Left lung (tissue), 10 donors: ENCODE data around the gene FGF6. TPM values are rescaled to one million over a fixed set of nuclear protein-coding genes. Genes with fewer than 3 reads are reported as not detected.
"Not testable (repeated sequence)": the region's sequence is repeated elsewhere in the genome, so short reads cannot be mapped to it uniquely, and the experiment has no call there.

Experiments
- ATAC-seq: fragments of 200-7000 bp; cut with Tn5 transposase; one replicate; pipeline ENCODE4 v1.9.1; 2020; ENCODE audit warnings: moderate library complexity
- DNase-seq, 4 donors: peaks; one replicate each; pipeline ENCODE4 v3.0.0-alpha.2; 2013 to 2020
- H3K27ac ChIP-seq, 2 donors: fragments of 200-600 bp; sonication (generic) in 1 of 2; one replicate each; pipeline versions ENCODE4 v1.5.0 to v1.8.0; 2020 to 2021
- H3K27me3 ChIP-seq, 2 donors: fragments of 200-600 bp; sonication (generic) in 1 of 2; one replicate each; pipeline versions ENCODE4 v1.5.0 to v1.8.0; 2020 to 2021
- H3K36me3 ChIP-seq, 2 donors: fragments of 200-600 bp; sonication (generic) in 1 of 2; one replicate each; pipeline versions ENCODE4 v1.5.0 to v1.8.0; 2020 to 2021
- H3K4me1 ChIP-seq, 2 donors: fragments of 200-600 bp; one replicate each; pipeline ENCODE4 v1.8.0; 2021
- H3K4me3 ChIP-seq, 2 donors: fragments of 200-600 bp; sonication (generic) in 1 of 2; one replicate each; pipeline versions ENCODE4 v1.5.0 to v1.8.0; 2020 to 2021; ENCODE audit warnings: mild to moderate bottlenecking in 1 of 2
- H3K9me3 ChIP-seq, 2 donors: fragments of 200-600 bp; sonication (generic) in 1 of 2; one replicate each; pipeline versions ENCODE4 v1.5.0 to v1.8.0; 2020 to 2021
- intact Hi-C, 2 donors: fragments of 100-400 bp; cut with DNase I; formaldehyde crosslinking; loops; one replicate each; pipeline versions ENCODE4 v1.11.2 to v1.14.2; 2022
- polyA plus RNA-seq, 6 donors: library from polyadenylated mRNA; unstranded; fragments of 120-200 nt; gene quantifications; one replicate each; pipeline ENCODE4 v1.2.1, GENCODE V29; 2013; ENCODE audit not compliant: insufficient read length in 6 of 6
- total RNA-seq, 2 donors: library from RNA; stranded (reverse); fragmentation: NEBNext Ultra II Directional; extraction: Animal tissue kit (Norgen Biotek cat#: 25700); gene quantifications; one replicate each; pipeline ENCODE4 v1.2.1, GENCODE V29; 2021
- TF ChIP-seq, protein P1 (sequence below), 2 donors: fragments of 200-600 bp; sonication (generic) in 1 of 2; IDR thresholded peaks; one replicate each; pipeline versions ENCODE4 v1.5.0 to v1.8.0; 2021; ENCODE audit warnings: antibody characterized with exemption in 2 of 2
- donor health status: DM: no; HTN: yes; CAD: no.
- donor health status: DM: no; HTN: no; CAD: no.

The FGF6 gene
- total and polyA plus RNA-seq, 8 donors = not detected

DNA sequence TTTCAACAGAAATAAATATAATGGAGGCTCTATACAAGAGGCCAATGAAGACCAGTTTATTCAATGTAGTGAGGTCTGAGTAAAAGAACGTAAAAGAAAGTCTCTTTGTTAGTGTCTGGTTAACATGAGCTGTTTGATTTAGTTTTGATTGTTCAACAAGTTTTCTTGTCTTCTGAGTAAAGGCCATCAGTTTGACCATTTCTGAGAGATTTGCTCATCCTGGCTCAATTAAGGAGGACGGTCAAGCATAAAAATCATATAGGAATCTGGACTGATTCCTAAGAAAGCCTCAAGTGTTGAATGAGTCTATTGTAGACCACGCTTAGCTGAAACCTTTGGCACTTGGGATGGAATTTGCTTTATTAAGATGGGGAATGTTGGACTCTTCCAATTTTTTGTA is 33.6 kb downstream of the FGF6 start:
- Histone ChIP-seq H3K36me3 (no peaks in the 10 kb centered on the region), H3K4me3 (no peak overlapping the region), H3K27me3 (peaks cover 0 to 36% of the 10 kb centered on the region in 2 donors), H3K9me3 (no peaks in the 10 kb centered on the region), H3K4me1 (peaks cover 0 to 7% of the 10 kb centered on the region in 2 donors), H3K27ac (no peak overlapping the region)
- intact Hi-C loops = no loop called here
- DNase-seq (no peak), ATAC-seq (no peak)
- TF ChIP-seq, protein P1, sequence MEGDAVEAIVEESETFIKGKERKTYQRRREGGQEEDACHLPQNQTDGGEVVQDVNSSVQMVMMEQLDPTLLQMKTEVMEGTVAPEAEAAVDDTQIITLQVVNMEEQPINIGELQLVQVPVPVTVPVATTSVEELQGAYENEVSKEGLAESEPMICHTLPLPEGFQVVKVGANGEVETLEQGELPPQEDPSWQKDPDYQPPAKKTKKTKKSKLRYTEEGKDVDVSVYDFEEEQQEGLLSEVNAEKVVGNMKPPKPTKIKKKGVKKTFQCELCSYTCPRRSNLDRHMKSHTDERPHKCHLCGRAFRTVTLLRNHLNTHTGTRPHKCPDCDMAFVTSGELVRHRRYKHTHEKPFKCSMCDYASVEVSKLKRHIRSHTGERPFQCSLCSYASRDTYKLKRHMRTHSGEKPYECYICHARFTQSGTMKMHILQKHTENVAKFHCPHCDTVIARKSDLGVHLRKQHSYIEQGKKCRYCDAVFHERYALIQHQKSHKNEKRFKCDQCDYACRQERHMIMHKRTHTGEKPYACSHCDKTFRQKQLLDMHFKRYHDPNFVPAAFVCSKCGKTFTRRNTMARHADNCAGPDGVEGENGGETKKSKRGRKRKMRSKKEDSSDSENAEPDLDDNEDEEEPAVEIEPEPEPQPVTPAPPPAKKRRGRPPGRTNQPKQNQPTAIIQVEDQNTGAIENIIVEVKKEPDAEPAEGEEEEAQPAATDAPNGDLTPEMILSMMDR (IDR thresholded peaks at IDR 0.05) = no peak

DNA sequence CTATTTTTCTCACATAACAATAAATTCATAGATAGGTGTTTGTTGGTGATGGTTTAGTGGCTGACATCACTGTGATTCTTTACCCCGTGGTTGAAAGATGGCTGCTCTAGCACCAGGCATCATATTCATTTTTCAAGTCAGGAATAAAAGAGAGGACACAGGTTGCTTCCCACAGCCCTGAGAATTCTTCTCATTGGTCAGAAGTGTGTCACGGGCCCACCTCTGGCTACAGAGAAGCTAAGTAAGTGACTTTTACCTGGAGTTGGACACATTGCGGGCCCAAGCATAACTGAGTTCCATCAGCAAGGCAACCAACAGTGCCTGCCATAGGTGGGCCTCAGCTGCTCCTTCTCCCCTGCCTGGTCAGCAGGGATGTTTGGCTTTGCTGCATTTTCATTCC is 38.5 kb downstream of the FGF6 start:
- intact Hi-C loops = no loop called here
- Histone ChIP-seq H3K36me3 (no peaks in the 10 kb centered on the region), H3K27me3 (peaks cover 0 to 5% of the 10 kb centered on the region in 2 donors), H3K4me1 (no peaks in the 10 kb centered on the region), H3K9me3 (no peaks in the 10 kb centered on the region), H3K27ac (no peak overlapping the region), H3K4me3 (no peak overlapping the region)
- TF ChIP-seq, protein P1 (IDR thresholded peaks at IDR 0.05) = no peak
- DNase-seq (no peak), ATAC-seq (no peak)

DNA sequence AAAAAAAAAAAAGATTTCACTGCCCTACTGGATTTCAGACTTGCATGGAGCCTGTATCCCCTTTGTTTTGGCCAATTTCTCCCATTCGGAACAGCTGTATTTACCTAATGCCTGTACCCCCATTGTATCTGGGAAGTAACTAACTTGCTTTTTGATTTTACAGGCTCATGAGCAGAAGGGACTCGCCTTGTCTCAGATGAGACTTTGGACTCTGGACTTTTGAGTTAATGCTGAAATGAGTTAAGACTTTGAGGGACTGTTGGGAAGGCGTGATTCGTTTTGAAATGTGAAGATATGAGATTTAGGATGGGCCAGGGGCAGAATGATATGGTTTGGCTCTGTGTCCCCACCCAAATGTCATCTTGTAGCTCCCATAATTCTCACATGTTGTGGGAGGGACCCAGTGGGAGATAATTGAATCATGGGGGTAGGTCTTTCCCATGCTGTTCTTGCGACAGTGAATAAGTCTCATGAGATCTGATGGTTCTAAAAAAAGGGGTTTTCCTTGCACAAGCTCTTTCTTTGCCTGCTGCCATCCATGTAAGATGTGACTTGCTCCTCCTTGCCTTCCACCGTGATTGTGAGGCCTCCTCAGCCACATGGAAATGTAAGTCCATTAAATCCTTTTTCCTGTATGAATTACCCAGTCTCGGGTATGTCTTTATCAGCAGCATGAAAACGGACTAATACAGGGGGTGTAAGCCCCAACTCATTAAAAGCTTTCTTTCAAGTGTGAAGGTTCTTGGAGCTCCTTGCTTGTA is 40.6 kb downstream of the FGF6 start:
- ATAC-seq, H3K4me1 ChIP-seq, DNase-seq, H3K27ac ChIP-seq, H3K4me3 ChIP-seq, H3K36me3 ChIP-seq, H3K9me3 ChIP-seq, intact Hi-C loops: not testable (repeated sequence)
- H3K27me3 ChIP-seq = peaks cover 0 to 11% of the 10 kb centered on the region in 2 donors

DNA sequence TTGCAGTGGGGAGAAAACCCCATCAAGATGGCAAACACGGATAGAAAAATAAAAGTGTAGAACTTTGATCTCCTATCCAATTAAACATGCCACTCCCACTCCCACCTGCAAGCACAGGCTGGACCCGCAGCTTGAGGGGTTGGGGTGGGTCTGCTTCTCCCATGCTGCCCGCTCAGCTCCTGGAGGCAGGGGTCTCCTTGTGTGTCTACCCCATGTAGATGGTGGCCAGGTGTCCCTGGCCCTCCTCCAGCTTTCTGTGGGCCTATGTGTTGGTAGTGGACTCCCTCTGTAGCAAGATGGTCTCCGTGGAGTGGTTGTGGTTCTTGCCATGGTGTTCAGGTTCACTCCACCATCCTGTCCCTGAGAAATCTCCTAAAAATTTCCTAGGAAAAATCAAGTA is 42.6 kb downstream of the FGF6 start:
- TF ChIP-seq, protein P1 (IDR thresholded peaks at IDR 0.05) = no peak
- no peak for DNase-seq
- Histone ChIP-seq H3K27me3 (peaks cover 0 to 16% of the 10 kb centered on the region in 2 donors), H3K4me3 (no peak overlapping the region), H3K36me3 (no peaks in the 10 kb centered on the region), H3K27ac (no peak overlapping the region), H3K4me1 (no peaks in the 10 kb centered on the region), H3K9me3 (no peaks in the 10 kb centered on the region)
- intact Hi-C loops = no loop called here
- ATAC-seq = no peak

DNA sequence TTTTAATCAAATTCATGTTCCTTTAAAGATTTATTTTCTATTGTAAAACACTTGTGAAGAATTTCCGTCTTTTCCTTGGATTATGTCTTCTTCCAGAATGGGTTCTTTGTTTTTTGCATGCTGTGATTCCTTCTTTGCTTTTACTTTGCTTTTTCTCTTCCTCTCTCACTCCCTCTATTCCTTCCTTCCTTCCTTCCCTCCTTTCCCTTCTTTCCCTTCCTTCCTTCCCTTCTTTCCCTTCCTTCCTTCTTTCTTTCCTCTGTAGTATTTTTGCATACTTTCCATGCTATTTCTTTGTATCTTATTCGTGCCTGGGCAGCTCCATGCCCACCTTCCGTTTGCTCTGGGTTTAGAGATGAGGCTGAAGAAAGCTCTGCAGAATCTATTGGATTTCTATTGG is 44.5 kb downstream of the FGF6 start:
- Histone ChIP-seq H3K27me3 (peaks cover 0 to 16% of the 10 kb centered on the region in 2 donors), H3K4me1 (no peaks in the 10 kb centered on the region), H3K27ac (no peak overlapping the region), H3K4me3 (no peak overlapping the region), H3K36me3 (no peaks in the 10 kb centered on the region), H3K9me3 (no peaks in the 10 kb centered on the region)
- intact Hi-C loops = no loop called here
- ATAC-seq (no peak), DNase-seq (no peak)
- TF ChIP-seq, protein P1 (IDR thresholded peaks at IDR 0.05) = no peak

DNA sequence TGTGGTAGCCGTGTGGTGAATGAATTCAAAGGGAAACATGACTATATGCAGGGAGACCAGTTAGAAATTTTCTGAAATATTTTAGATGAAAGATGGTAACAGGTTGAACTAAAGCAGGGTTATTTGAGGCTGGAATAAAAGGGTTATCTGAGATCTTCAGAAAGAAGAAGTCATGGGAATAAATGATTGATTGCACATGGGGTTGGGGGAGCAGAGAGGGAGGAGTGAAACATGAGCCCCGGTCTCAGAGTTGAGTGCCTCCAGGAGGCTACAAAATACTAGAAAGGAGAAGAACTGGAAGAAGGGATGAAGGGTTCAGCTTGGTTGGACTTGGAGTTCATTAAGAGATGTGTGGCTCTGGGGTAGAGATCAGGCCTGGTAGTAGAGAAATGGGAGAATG is 49.8 kb downstream of the FGF6 start:
- H3K27ac ChIP-seq = no peak overlapping the region
- DNase-seq (no peak), ATAC-seq (no peak)
- no peaks in the 10 kb centered on the region for H3K36me3 ChIP-seq
- no peaks in the 10 kb centered on the region for H3K4me1 ChIP-seq
- TF ChIP-seq, protein P1 (IDR thresholded peaks at IDR 0.05) = no peak
- peaks cover 0 to 37% of the 10 kb centered on the region in 2 donors for H3K27me3 ChIP-seq
- intact Hi-C loops = no loop called here
- no peak overlapping the region for H3K4me3 ChIP-seq
- no peaks in the 10 kb centered on the region for H3K9me3 ChIP-seq
